Thymus (tissue), 11 donors: ENCODE results near the gene ARMC5. TPM values are rescaled to one million over a fixed set of nuclear protein-coding genes. Genes with fewer than 3 reads are reported as not detected.

Experiments
- DNase-seq, 9 donors: peaks; one replicate each; pipeline ENCODE4 v3.0.0-alpha.2; 2013; ENCODE audit warnings: low spot score in 9 of 9, low read depth in 6 of 9, missing footprints in 1 of 9
- H3K27ac ChIP-seq, 2 donors: one replicate each; pipeline ENCODE4 v1.5.1; 2013; ENCODE audit warnings: control low read depth in 1 of 2, low read depth in 1 of 2, low read length in 1 of 2, mild to moderate bottlenecking in 1 of 2, moderate library complexity in 1 of 2
- H3K27me3 ChIP-seq, 2 donors: one replicate each; pipeline ENCODE4 v1.5.1; 2013; ENCODE audit warnings: low read length in 1 of 2; ENCODE audit not compliant: control insufficient read depth in 2 of 2, insufficient read depth in 1 of 2
- H3K36me3 ChIP-seq, 2 donors: one replicate each; pipeline ENCODE4 v1.5.1; 2013; ENCODE audit warnings: low read length in 1 of 2, mild to moderate bottlenecking in 1 of 2, moderate library complexity in 1 of 2; ENCODE audit not compliant: control insufficient read depth in 2 of 2, insufficient read depth in 2 of 2
- H3K4me1 ChIP-seq, 2 donors: one replicate each; pipeline ENCODE4 v1.5.1; 2013; ENCODE audit warnings: low read length in 2 of 2; ENCODE audit not compliant: control insufficient read depth in 2 of 2, insufficient read depth in 2 of 2
- H3K4me3 ChIP-seq, 2 donors: one replicate each; pipeline ENCODE4 v1.5.1; 2013; ENCODE audit warnings: low read length in 2 of 2, control low read depth in 1 of 2, mild to moderate bottlenecking in 1 of 2
- H3K9me3 ChIP-seq, 2 donors: one replicate each; pipeline ENCODE4 v1.5.1; 2013; ENCODE audit warnings: low read length in 1 of 2, mild to moderate bottlenecking in 1 of 2; ENCODE audit not compliant: control insufficient read depth in 2 of 2, insufficient read depth in 1 of 2
- WGBS: extraction: QIAGEN DNeasy Blood & Tissue Kit; methylation state at CpG from one replicate; pipeline ENCODE4 v1.1.7; 2013; 5-methylcytosine and 5-hydroxymethylcytosine counted together
- polyA plus RNA-seq: library from polyadenylated mRNA; stranded (reverse); fragments of 200-250 nt; gene quantifications from one replicate; pipeline ENCODE4 v1.2.3, GENCODE V29; 2013
- total RNA-seq: library from RNA; stranded (reverse); fragments of 120-200 nt; gene quantifications from one replicate; pipeline ENCODE4 v1.2.4, GENCODE V29; 2013
- donor health status: healthy.

Gene ARMC5
- total and polyA plus RNA-seq, 2 donors = 8.2 to 19.7 TPM

DNA sequence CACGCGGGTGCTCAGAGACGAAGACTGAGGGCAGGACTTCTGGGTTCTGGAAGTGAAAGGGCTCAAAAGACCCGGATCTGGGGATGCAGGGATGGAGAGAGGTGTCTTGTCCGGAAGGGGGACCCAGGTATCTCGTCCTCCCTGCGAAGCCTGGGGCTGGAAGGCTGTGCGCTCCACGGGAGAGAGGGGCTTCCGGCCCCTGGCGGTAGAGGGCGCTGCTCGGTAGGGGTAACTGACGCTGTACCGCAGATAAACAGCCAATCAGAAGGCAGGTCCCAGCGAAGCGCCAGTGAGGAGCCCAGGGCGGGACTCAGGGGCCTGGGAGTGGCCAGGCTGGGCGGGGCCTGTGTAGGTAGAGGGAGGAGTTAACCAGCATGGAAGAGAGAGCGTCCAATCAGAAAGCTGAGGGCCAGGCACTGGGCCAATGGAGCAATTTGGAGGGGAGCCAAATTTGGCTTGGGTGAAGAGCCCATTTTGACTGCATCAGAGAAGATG, 13.5 kb downstream of the ARMC5 start:
- Histone ChIP-seq H3K4me1 (peaks cover 11 to 27% of the 10 kb centered on the region in 2 donors), H3K36me3 (no peaks in the 10 kb centered on the region), H3K4me3 (no peak overlapping the region), H3K9me3 (peaks cover 3 to 9% of the 10 kb centered on the region in 2 donors), H3K27ac (no peak overlapping the region), H3K27me3 (peaks cover 22 to 65% of the 10 kb centered on the region in 2 donors)
- no peak for DNase-seq
- 70% methylated on average over 20 of the region's 20 CpGs for WGBS

- H3K4me3 ChIP-seq = no peak overlapping the region
- peaks cover 22 to 67% of the 10 kb centered on the region in 2 donors for H3K27me3 ChIP-seq
- peaks cover 3 to 9% of the 10 kb centered on the region in 2 donors for H3K9me3 ChIP-seq
- peaks cover 11 to 25% of the 10 kb centered on the region in 2 donors for H3K4me1 ChIP-seq
- DNase-seq = no peak
- 98% methylated on average over 17 of the region's 17 CpGs for WGBS
- no peaks in the 10 kb centered on the region for H3K36me3 ChIP-seq
- no peak overlapping the region for H3K27ac ChIP-seq
Observed at GRCh38 chr16:31473264-31473984, 14.1 kb downstream of the ARMC5 start.

GRCh38 chr16:31474173-31474714, 14.9 kb downstream of the ARMC5 start:
- Histone ChIP-seq H3K4me1 (peaks cover 11 to 25% of the 10 kb centered on the region in 2 donors), H3K9me3 (peaks cover 3 to 9% of the 10 kb centered on the region in 2 donors), H3K27ac (no peak overlapping the region), H3K4me3 (no peak overlapping the region), H3K27me3 (peaks cover 22 to 67% of the 10 kb centered on the region in 2 donors), H3K36me3 (no peaks in the 10 kb centered on the region)
- WGBS = 96% methylated on average over 12 of the region's 12 CpGs
- no peak for DNase-seq

GRCh38 chr16:31474773-31475738, 15.8 kb downstream of the ARMC5 start:
- H3K9me3 ChIP-seq = peaks cover 3 to 9% of the 10 kb centered on the region in 2 donors
- peaks cover 11 to 25% of the 10 kb centered on the region in 2 donors for H3K4me1 ChIP-seq
- 95% methylated on average over 12 of the region's 12 CpGs for WGBS
- no peak overlapping the region for H3K4me3 ChIP-seq
- H3K27me3 ChIP-seq = peaks cover 22 to 67% of the 10 kb centered on the region in 2 donors
- no peaks in the 10 kb centered on the region for H3K36me3 ChIP-seq
- no peak for DNase-seq
- H3K27ac ChIP-seq = no peak overlapping the region

GRCh38 chr16:31475946-31476302, 16.6 kb downstream of the ARMC5 start:
- peak overlapping the region; percentile 49 to 59 for H3K4me3 ChIP-seq
- peaks cover 3 to 9% of the 10 kb centered on the region in 2 donors for H3K9me3 ChIP-seq
- H3K27ac ChIP-seq = no peak overlapping the region
- 78% methylated on average over 26 of the region's 26 CpGs for WGBS
- H3K4me1 ChIP-seq = peaks cover 11 to 25% of the 10 kb centered on the region in 2 donors
- DNase-seq = no peak
- H3K27me3 ChIP-seq = peaks cover 22 to 65% of the 10 kb centered on the region in 2 donors
- H3K36me3 ChIP-seq = no peaks in the 10 kb centered on the region

- H3K36me3 ChIP-seq = no peaks in the 10 kb centered on the region
- DNase-seq = peak in 8 of 9 donors; percentile 54 to 92 (median 82)
- H3K4me1 ChIP-seq = peaks cover 11 to 25% of the 10 kb centered on the region in 2 donors
- peak overlapping the region; percentile 51 to 59 for H3K4me3 ChIP-seq
- H3K27me3 ChIP-seq = peaks cover 17 to 59% of the 10 kb centered on the region in 2 donors
- H3K9me3 ChIP-seq = peaks cover 3 to 9% of the 10 kb centered on the region in 2 donors
- H3K27ac ChIP-seq = peak overlapping the region; percentile 36 to 68
- 12% methylated on average over 68 of the region's 68 CpGs for WGBS
Observed at GRCh38 chr16:31476303-31477219, 17.3 kb downstream of the ARMC5 start.

DNA sequence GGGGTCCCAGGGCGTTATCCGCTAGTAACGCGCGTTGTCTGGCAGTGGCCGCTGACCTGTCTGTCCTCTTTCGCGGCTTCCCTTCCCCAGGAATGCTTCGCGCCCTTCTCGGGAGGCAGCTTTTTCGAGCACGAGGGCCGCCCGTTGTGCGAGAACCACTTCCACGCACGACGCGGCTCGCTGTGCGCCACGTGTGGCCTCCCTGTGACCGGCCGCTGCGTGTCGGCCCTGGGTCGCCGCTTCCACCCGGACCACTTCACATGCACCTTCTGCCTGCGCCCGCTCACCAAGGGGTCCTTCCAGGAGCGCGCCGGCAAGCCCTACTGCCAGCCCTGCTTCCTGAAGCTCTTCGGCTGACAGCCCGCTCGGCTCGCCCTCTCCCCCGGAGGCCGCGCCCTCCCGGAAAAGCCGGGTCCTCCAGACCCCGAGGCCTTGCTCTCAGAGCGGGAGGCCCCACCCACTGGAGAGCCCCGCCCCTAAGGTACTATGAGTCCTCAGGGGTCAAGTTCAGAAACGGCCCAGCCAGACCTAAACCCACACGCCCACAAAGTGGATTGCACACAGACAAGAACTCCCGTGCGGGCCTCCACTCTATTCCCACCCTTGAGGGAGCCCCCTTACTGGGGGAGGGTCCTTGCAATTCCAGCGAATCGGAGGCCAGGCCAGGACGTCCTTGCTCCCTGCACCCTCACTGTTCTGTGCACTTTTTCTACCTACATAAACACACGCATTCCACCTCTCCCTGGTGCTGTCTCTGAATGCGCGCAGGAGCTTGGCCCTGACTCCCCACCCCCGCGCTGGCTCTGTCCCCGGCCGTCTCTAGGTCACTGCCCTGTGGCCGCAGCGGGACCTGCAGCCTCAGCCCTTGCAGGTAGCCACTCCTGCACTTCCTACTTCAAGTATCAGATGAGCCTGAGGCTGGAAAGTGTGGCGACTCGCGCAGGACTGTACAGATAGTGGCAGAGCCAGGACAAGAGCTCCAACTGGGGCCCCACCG, 18.2 kb downstream of the ARMC5 start:
- peak in 3 of 9 donors; percentile 42 to 71 (median 47) for DNase-seq
- peaks cover 8 to 21% of the 10 kb centered on the region in 2 donors for H3K4me1 ChIP-seq

More for the DNA sequence above, 18.2 kb downstream of the ARMC5 start:
- Histone ChIP-seq H3K9me3 (peaks cover 3 to 6% of the 10 kb centered on the region in 2 donors), H3K4me3 (peak overlapping the region; percentile 51 to 59), H3K27ac (peak overlapping the region; percentile 47 to 76), H3K27me3 (peaks cover 9 to 49% of the 10 kb centered on the region in 2 donors), H3K36me3 (no peaks in the 10 kb centered on the region)
- WGBS = 27% methylated on average over 67 of the region's 67 CpGs
